Tibial nerve (tissue), 4 donors: ENCODE results near the gene COX4I2. TPM values are rescaled to one million over a fixed set of nuclear protein-coding genes. Genes with fewer than 3 reads are reported as not detected.

Experiments used
- DNase-seq, 2 donors: peaks; one replicate each; pipeline ENCODE4 v3.0.0-alpha.2; 2019; ENCODE audit warnings: low spot score in 2 of 2
- H3K27ac ChIP-seq, 4 donors: fragments of 200-600 bp; sonication (generic) in 3 of 4; one replicate each; pipeline ENCODE4 v1.5.1; 2017 to 2019; ENCODE audit warnings: mild to moderate bottlenecking in 1 of 4
- H3K27me3 ChIP-seq, 2 donors: fragments of 200-600 bp; sonication (generic) in 1 of 2; one replicate each; pipeline versions ENCODE4 v1.5.1 to v1.6.0; 2017 to 2019
- H3K36me3 ChIP-seq, 3 donors: fragments of 200-600 bp; sonication (generic); one replicate each; pipeline ENCODE4 v1.5.1; 2018 to 2019
- H3K4me1 ChIP-seq, 4 donors: fragments of 200-600 bp; sonication (generic) in 3 of 4; one replicate each; pipeline ENCODE4 v1.5.1; 2017 to 2019
- H3K4me3 ChIP-seq, 4 donors: fragments of 200-600 bp; sonication (generic) in 3 of 4; one replicate each; pipeline ENCODE4 v1.5.1; 2017 to 2019; ENCODE audit warnings: mild to moderate bottlenecking in 1 of 4, moderate library complexity in 1 of 4
- H3K9me3 ChIP-seq, 4 donors: fragments of 200-600 bp; sonication (generic) in 3 of 4; one replicate each; pipeline ENCODE4 v1.5.1; 2017 to 2019
- CTCF ChIP-seq, 5 experiments: fragments of 200-600 bp in 3 of 5; fragments of 450-650 bp in 2 of 5; sonication (generic) in 3 of 5; IDR thresholded peaks; one replicate each; pipeline ENCODE4 v1.5.1; 2016 to 2019; ENCODE audit warnings: antibody characterized with exemption in 5 of 5, mild to moderate bottlenecking in 3 of 5, moderate library complexity in 2 of 5
- EP300 ChIP-seq, 2 donors: sonication (generic); formaldehyde crosslinking; IDR thresholded peaks; one replicate each; pipeline ENCODE4 v1.6.1; 2017; ENCODE audit warnings: antibody characterized with exemption in 2 of 2, mild to moderate bottlenecking in 1 of 2
- POLR2A ChIP-seq, 2 donors: fragments of 450-650 bp; IDR thresholded peaks; one replicate each; pipeline ENCODE4 v1.6.1; 2017; ENCODE audit warnings: antibody characterized with exemption in 2 of 2, mild to moderate bottlenecking in 2 of 2, moderate library complexity in 2 of 2
- WGBS, 2 donors: methylation state at CpG; one replicate each; pipeline ENCODE4 v1.1.5; 2018; 5-methylcytosine and 5-hydroxymethylcytosine counted together
- total RNA-seq, 4 donors: library from RNA; depleted of rRNA; stranded (reverse); fragments of >200 nt; gene quantifications; one replicate each; pipeline ENCODE4 v1.1.0, GENCODE V29; 2016

Gene COX4I2
- total RNA-seq, 4 donors from 2014 or later, result 1.6 to 8.2 (median 4.2) TPM; not detected in 1

GRCh38 chr20:31630187-31630790 is 7.4 kb upstream of the COX4I2 start:
- no peaks in the 10 kb centered on the region for H3K36me3 ChIP-seq
- TF ChIP-seq EP300 (IDR thresholded peaks at IDR 0.05), result no peak
- no peak for TF ChIP-seq POLR2A (IDR thresholded peaks at IDR 0.05)
- TF ChIP-seq CTCF (IDR thresholded peaks at IDR 0.05), result no peak
- H3K9me3 ChIP-seq, result no peaks in the 10 kb centered on the region
- no peak for DNase-seq
- 59 to 69% methylated on average over 2 of the region's 2 CpGs for WGBS, 2 donors
- no peak overlapping the region for H3K27ac ChIP-seq
- no peak overlapping the region for H3K4me3 ChIP-seq
- H3K27me3 ChIP-seq, result no peaks in the 10 kb centered on the region
- no peaks in the 10 kb centered on the region for H3K4me1 ChIP-seq

DNA sequence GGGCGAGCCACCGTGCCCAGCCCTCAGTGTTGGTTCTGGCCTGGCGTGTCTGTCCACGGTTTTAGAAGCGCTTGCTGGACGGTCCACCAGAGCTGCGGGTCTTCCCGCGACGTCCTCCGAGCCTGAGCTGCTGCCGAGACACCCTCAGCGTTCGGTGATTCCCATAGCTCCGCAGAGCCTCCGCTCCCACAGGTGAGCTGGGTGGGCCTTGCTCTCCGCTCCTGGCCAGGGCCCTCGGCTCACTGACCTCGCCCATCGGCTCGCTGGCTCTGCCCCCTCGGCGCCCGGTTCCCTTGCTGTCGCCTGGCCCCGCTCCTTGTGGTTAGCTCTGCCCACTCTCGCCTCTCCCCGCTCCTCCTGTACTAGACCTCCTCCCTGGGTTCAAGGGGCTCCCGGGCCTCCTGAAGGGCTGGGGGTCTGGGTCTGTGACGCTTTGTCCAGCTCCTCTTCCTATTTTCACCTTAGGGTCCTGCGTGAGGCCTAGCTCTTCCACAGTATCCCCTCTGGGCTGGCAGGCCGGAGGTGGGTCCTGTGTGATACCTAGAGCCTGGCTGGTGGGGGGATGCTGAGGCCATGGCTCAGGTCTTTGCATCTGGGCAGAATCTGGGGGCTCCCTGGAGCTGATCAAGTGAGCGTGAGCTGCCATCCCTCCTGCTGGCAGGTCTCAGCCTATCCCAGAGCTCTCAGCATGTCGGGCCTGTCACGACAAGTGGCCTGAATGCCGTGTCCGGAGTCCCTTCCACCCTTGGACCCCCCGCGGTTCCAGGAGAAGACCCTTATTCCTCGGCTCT is 5.0 kb upstream of the COX4I2 start:
- TF ChIP-seq POLR2A (IDR thresholded peaks at IDR 0.05) (no peak), CTCF (IDR thresholded peaks at IDR 0.05) (no peak), EP300 (IDR thresholded peaks at IDR 0.05) (no peak)
- H3K4me1 ChIP-seq, result no peaks in the 10 kb centered on the region
- WGBS, 2 donors, result 94 to 96% methylated on average over 40 of the region's 40 CpGs
- H3K27me3 ChIP-seq, result peaks cover 0 to 6% of the 10 kb centered on the region in 2 donors
- H3K36me3 ChIP-seq, result no peaks in the 10 kb centered on the region
- no peak for DNase-seq
- H3K4me3 ChIP-seq, result no peak overlapping the region
- H3K27ac ChIP-seq, result no peak overlapping the region
- no peaks in the 10 kb centered on the region for H3K9me3 ChIP-seq

DNA sequence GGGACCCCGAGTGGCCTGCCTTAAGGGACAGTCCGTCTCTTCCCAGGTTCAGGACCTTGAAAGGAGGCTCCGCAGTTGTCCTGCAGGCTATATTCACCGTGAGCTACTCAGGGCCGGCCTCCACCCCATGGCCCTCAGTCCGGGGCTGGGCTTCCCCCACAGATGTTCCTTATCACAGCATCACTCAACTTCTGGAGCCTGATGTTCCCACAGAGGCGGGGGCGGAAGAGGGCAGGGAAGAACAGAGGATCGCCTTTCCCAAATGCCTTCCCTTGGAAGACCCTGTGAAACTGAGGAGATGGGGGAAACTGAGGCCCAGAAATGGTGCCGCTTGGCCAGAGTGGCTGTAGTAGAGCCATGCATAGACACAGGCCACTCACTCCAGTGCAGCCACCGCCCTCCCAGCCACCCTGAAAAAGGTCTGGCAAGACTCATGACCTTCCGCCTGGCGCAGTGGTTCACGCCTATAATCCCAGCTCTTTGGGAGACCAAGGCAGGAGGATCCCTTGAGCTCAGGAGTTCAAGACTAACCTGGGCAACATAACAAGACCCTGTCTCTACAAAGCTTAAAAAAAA is 4.3 kb upstream of the COX4I2 start:
- no peak overlapping the region for H3K4me3 ChIP-seq
- no peak for DNase-seq
- H3K9me3 ChIP-seq, result no peaks in the 10 kb centered on the region
- peaks cover 0 to 12% of the 10 kb centered on the region in 2 donors for H3K27me3 ChIP-seq
- no peaks in the 10 kb centered on the region for H3K36me3 ChIP-seq
- no peaks in the 10 kb centered on the region for H3K4me1 ChIP-seq
- 82 to 92% methylated on average over 12 to 13 of the region's 14 CpGs for WGBS, 2 donors
- H3K27ac ChIP-seq, result no peak overlapping the region
- TF ChIP-seq EP300 (IDR thresholded peaks at IDR 0.05) (no peak), POLR2A (IDR thresholded peaks at IDR 0.05) (no peak), CTCF (IDR thresholded peaks at IDR 0.05) (no peak)

DNA sequence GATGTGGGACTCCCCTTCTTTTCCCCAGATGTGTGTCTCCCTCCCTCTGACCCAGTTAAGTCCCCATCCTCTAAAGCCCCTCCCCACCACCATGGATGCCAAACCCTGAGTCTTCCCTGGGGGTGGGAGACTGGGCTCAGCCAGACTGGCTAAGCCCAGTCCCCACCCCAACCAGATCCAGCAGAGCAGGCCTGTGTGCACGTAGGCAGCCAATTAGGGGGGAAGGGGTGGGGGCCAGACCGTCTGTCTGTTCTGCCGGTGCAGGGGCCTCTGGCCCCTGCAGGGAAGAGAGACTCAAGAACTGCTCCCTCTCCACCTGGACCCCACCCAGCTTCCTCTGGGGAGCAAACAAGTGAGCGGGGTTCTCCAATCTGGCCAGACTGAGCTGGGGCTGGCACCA is 605 bp downstream of the COX4I2 start:
- H3K36me3 ChIP-seq, result no peaks in the 10 kb centered on the region
- H3K4me1 ChIP-seq, result no peaks in the 10 kb centered on the region
- no peaks in the 10 kb centered on the region for H3K9me3 ChIP-seq
- H3K27ac ChIP-seq, result peak overlapping the region in 1 of 4 donors; percentile 5
- H3K4me3 ChIP-seq, result peak overlapping the region in 1 of 4 donors; percentile 12
- TF ChIP-seq POLR2A (IDR thresholded peaks at IDR 0.05) (no peak), EP300 (IDR thresholded peaks at IDR 0.05) (no peak), CTCF (IDR thresholded peaks at IDR 0.05) (no peak)
- H3K27me3 ChIP-seq, result peaks cover 0 to 18% of the 10 kb centered on the region in 2 donors
- 32 to 66% methylated on average over 3 to 4 of the region's 4 CpGs for WGBS, 2 donors
- DNase-seq, result no peak

DNA sequence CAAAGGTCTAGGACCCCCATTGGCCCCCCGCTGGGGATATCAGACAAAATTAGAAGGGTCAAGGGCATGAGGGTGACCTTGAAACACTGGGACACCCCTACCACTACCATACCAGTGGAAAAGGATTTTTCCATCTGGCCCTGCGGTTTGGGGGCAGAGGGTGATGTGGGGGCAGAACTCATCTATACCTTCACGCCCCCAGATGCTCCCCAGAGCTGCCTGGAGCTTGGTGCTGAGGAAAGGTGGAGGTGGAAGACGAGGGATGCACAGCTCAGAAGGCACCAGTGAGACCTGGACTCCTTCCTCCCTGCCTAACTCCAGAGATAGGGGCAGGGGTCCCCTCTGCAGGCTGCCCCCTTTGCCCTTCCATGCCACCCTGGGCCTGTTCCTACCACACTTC is 1.1 kb downstream of the COX4I2 start:
- Histone ChIP-seq H3K4me1 (no peaks in the 10 kb centered on the region), H3K27ac (no peak overlapping the region), H3K9me3 (no peaks in the 10 kb centered on the region), H3K27me3 (peaks cover 0 to 18% of the 10 kb centered on the region in 2 donors), H3K36me3 (no peaks in the 10 kb centered on the region), H3K4me3 (no peak overlapping the region)
- 81 to 87% methylated on average over 4 of the region's 4 CpGs for WGBS, 2 donors
- TF ChIP-seq POLR2A (IDR thresholded peaks at IDR 0.05) (no peak), CTCF (IDR thresholded peaks at IDR 0.05) (no peak), EP300 (IDR thresholded peaks at IDR 0.05) (no peak)
- no peak for DNase-seq
